SK-N-SH treated with all-trans-retinoic acid at 6 μM for 48 hours (cell line): ENCODE data around the gene BRICD5.

Experiments used
- ATAC-seq: fragments of 200-7000 bp; cut with Tn5 transposase; 3 replicates; pipeline ENCODE4 v1.9.1; 2020; ENCODE audit warnings: mild to moderate bottlenecking, moderate library complexity
- ARNTL ChIP-seq: fragments of 450-650 bp; formaldehyde crosslinking; IDR thresholded peaks from 2 replicates; pipeline ENCODE4 v1.5.0; 2020; ENCODE audit warnings: low read depth, mild to moderate bottlenecking, moderate library complexity, borderline replicate concordance
- BACH2 ChIP-seq: fragments of 250-450 bp; sonication (Bioruptor Pico); IDR thresholded peaks from 2 replicates; pipeline ENCODE4 v1.9.0; 2021; ENCODE audit warnings: mild to moderate bottlenecking, borderline replicate concordance
- CSDC2 ChIP-seq: fragments of 250-450 bp; sonication (Bioruptor Pico); IDR thresholded peaks from 2 replicates; pipeline ENCODE4 v1.5.0; 2020; ENCODE audit warnings: mild to moderate bottlenecking, moderate library complexity
- ESRRG ChIP-seq: fragments of 250-450 bp; sonication (Bioruptor Pico); IDR thresholded peaks from 2 replicates; pipeline ENCODE4 v1.6.1; 2021; ENCODE audit warnings: mild to moderate bottlenecking
- ISL1 ChIP-seq: fragments of 250-450 bp; sonication (Bioruptor Pico); IDR thresholded peaks from 2 replicates; pipeline ENCODE4 v2.1.2; 2022; ENCODE audit warnings: mild to moderate bottlenecking, moderate library complexity
- OSR1 ChIP-seq: fragments of 250-450 bp; sonication (Bioruptor Pico); IDR thresholded peaks from 2 replicates; pipeline ENCODE4 v1.8.0; 2022; ENCODE audit warnings: moderate library complexity, mild to moderate bottlenecking, inconsistent platforms
- RARB ChIP-seq: fragments of 250-450 bp; sonication (Bioruptor Pico); IDR thresholded peaks from 2 replicates; pipeline ENCODE4 v1.8.0; 2021; ENCODE audit warnings: mild to moderate bottlenecking, moderate library complexity
- SNAI2 ChIP-seq: fragments of 250-450 bp; sonication (Bioruptor Pico); IDR thresholded peaks from 2 replicates; pipeline ENCODE4 v1.5.0; 2020; ENCODE audit warnings: mild to moderate bottlenecking, moderate library complexity
- TOX ChIP-seq: fragments of 250-450 bp; sonication (Bioruptor Pico); IDR thresholded peaks from 2 replicates; pipeline ENCODE4 v1.8.0; 2021; ENCODE audit warnings: mild to moderate bottlenecking, moderate library complexity, borderline replicate concordance
- ZC3H10 ChIP-seq: fragments of 250-450 bp; sonication (Bioruptor Pico); IDR thresholded peaks from 2 replicates; pipeline ENCODE4 v1.5.1; 2021; ENCODE audit warnings: mild to moderate bottlenecking, moderate library complexity
- ZFP3 ChIP-seq: fragments of 250-450 bp; sonication (Bioruptor Pico); IDR thresholded peaks from 2 replicates; pipeline ENCODE4 v1.5.0; 2020; ENCODE audit warnings: mild to moderate bottlenecking, moderate library complexity
- ZFP30 ChIP-seq: fragments of 450-650 bp; formaldehyde crosslinking; IDR thresholded peaks from 2 replicates; pipeline ENCODE4 v1.5.0; 2022; ENCODE audit warnings: mild to moderate bottlenecking, moderate library complexity
- ZNF565 ChIP-seq: fragments of 450-650 bp; formaldehyde crosslinking; conservative IDR thresholded peaks from 2 replicates; pipeline ENCODE4 v1.5.0; 2020; ENCODE audit warnings: low read depth, mild to moderate bottlenecking, moderate library complexity
- ZNF70 ChIP-seq: fragments of 450-650 bp; formaldehyde crosslinking; IDR thresholded peaks from 2 replicates; pipeline ENCODE4 v1.5.0; 2020; ENCODE audit warnings: mild to moderate bottlenecking, moderate library complexity
- ZNF8 ChIP-seq: fragments of 450-650 bp; formaldehyde crosslinking; IDR thresholded peaks from 2 replicates; pipeline ENCODE4 v1.5.0; 2020; ENCODE audit warnings: mild to moderate bottlenecking, moderate library complexity
- TF ChIP-seq, protein P1 (sequence below): fragments of 250-450 bp; sonication (Bioruptor Pico); IDR thresholded peaks from 2 replicates; pipeline ENCODE4 v1.5.0; 2020; ENCODE audit warnings: mild to moderate bottlenecking, moderate library complexity
- TF ChIP-seq, protein P2 (sequence below): fragments of 250-450 bp; sonication (Bioruptor Pico); IDR thresholded peaks from 2 replicates; pipeline ENCODE4 v1.5.1; 2020; ENCODE audit warnings: low read depth, mild to moderate bottlenecking, moderate library complexity
- TF ChIP-seq, protein P3 (sequence below): fragments of 250-450 bp; sonication (Bioruptor Pico); IDR thresholded peaks from 2 replicates; pipeline ENCODE4 v1.5.1; 2021; ENCODE audit warnings: mild to moderate bottlenecking, moderate library complexity
- TF ChIP-seq, protein P4 (sequence below): fragments of 250-450 bp; sonication (Bioruptor Pico); IDR thresholded peaks from 2 replicates; pipeline ENCODE4 v1.8.0; 2021; ENCODE audit warnings: low read depth, mild to moderate bottlenecking, moderate library complexity, borderline replicate concordance
- TF ChIP-seq, protein P5 (sequence below): fragments of 250-450 bp; sonication (Bioruptor Pico); IDR thresholded peaks from 2 replicates; pipeline ENCODE4 v1.8.0; 2020; ENCODE audit warnings: mild to moderate bottlenecking, moderate library complexity, borderline replicate concordance

The BRICD5 gene

DNA sequence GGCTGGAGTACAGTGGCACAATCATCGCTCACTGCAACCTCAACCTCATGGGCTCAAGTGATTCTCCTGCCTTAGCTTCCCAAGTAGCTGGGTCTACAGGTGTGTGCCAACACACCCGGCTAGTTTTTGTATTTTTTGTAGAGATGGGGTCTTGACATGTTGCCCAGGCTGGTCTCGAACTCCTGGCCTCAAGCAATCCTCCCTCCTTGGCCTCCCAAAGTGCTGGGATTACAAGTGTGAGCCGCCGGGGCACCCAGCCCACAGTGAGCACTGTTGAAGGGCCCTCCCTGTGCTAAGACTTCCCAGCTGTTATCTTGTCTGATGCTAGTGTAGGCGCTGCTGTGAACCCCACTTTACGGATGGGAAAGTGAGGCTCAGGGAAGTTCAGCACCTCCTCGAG lies 22.3 kb downstream of the BRICD5 start:
- TF ChIP-seq, protein P1, sequence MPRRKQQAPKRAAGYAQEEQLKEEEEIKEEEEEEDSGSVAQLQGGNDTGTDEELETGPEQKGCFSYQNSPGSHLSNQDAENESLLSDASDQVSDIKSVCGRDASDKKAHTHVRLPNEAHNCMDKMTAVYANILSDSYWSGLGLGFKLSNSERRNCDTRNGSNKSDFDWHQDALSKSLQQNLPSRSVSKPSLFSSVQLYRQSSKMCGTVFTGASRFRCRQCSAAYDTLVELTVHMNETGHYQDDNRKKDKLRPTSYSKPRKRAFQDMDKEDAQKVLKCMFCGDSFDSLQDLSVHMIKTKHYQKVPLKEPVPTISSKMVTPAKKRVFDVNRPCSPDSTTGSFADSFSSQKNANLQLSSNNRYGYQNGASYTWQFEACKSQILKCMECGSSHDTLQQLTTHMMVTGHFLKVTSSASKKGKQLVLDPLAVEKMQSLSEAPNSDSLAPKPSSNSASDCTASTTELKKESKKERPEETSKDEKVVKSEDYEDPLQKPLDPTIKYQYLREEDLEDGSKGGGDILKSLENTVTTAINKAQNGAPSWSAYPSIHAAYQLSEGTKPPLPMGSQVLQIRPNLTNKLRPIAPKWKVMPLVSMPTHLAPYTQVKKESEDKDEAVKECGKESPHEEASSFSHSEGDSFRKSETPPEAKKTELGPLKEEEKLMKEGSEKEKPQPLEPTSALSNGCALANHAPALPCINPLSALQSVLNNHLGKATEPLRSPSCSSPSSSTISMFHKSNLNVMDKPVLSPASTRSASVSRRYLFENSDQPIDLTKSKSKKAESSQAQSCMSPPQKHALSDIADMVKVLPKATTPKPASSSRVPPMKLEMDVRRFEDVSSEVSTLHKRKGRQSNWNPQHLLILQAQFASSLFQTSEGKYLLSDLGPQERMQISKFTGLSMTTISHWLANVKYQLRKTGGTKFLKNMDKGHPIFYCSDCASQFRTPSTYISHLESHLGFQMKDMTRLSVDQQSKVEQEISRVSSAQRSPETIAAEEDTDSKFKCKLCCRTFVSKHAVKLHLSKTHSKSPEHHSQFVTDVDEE (CRISPR knock-in tag), result no peak
- no peak for TF ChIP-seq BACH2
- no peak for TF ChIP-seq TOX (CRISPR knock-in tag)
- TF ChIP-seq, protein P2, sequence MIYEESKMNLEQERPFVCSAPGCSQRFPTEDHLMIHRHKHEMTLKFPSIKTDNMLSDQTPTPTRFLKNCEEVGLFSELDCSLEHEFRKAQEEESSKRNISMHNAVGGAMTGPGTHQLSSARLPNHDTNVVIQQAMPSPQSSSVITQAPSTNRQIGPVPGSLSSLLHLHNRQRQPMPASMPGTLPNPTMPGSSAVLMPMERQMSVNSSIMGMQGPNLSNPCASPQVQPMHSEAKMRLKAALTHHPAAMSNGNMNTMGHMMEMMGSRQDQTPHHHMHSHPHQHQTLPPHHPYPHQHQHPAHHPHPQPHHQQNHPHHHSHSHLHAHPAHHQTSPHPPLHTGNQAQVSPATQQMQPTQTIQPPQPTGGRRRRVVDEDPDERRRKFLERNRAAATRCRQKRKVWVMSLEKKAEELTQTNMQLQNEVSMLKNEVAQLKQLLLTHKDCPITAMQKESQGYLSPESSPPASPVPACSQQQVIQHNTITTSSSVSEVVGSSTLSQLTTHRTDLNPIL, result no peak
- TF ChIP-seq, protein P3, sequence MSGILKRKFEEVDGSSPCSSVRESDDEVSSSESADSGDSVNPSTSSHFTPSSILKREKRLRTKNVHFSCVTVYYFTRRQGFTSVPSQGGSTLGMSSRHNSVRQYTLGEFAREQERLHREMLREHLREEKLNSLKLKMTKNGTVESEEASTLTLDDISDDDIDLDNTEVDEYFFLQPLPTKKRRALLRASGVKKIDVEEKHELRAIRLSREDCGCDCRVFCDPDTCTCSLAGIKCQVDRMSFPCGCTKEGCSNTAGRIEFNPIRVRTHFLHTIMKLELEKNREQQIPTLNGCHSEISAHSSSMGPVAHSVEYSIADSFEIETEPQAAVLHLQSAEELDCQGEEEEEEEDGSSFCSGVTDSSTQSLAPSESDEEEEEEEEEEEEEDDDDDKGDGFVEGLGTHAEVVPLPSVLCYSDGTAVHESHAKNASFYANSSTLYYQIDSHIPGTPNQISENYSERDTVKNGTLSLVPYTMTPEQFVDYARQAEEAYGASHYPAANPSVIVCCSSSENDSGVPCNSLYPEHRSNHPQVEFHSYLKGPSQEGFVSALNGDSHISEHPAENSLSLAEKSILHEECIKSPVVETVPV (CRISPR knock-in tag), result no peak
- TF ChIP-seq ESRRG, result no peak
- no peak for TF ChIP-seq ARNTL (CRISPR knock-in tag)
- TF ChIP-seq ZFP3 (CRISPR knock-in tag), result no peak
- no peak for TF ChIP-seq ZNF8 (CRISPR knock-in tag)
- no peak for TF ChIP-seq ISL1 (CRISPR knock-in tag)
- TF ChIP-seq RARB (CRISPR knock-in tag), result no peak
- no peak for TF ChIP-seq OSR1
- no peak for TF ChIP-seq ZNF565 (CRISPR knock-in tag)
- no peak for TF ChIP-seq ZNF70 (CRISPR knock-in tag)
- TF ChIP-seq CSDC2 (CRISPR knock-in tag), result no peak
- TF ChIP-seq, protein P4, sequence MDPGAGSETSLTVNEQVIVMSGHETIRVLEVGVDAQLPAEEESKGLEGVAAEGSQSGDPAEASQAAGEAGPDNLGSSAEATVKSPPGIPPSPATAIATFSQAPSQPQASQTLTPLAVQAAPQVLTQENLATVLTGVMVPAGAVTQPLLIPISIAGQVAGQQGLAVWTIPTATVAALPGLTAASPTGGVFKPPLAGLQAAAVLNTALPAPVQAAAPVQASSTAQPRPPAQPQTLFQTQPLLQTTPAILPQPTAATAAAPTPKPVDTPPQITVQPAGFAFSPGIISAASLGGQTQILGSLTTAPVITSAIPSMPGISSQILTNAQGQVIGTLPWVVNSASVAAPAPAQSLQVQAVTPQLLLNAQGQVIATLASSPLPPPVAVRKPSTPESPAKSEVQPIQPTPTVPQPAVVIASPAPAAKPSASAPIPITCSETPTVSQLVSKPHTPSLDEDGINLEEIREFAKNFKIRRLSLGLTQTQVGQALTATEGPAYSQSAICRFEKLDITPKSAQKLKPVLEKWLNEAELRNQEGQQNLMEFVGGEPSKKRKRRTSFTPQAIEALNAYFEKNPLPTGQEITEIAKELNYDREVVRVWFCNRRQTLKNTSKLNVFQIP (CRISPR knock-in tag), result no peak
- no peak for TF ChIP-seq ZC3H10
- TF ChIP-seq ZFP30 (CRISPR knock-in tag), result no peak
- TF ChIP-seq, protein P5, sequence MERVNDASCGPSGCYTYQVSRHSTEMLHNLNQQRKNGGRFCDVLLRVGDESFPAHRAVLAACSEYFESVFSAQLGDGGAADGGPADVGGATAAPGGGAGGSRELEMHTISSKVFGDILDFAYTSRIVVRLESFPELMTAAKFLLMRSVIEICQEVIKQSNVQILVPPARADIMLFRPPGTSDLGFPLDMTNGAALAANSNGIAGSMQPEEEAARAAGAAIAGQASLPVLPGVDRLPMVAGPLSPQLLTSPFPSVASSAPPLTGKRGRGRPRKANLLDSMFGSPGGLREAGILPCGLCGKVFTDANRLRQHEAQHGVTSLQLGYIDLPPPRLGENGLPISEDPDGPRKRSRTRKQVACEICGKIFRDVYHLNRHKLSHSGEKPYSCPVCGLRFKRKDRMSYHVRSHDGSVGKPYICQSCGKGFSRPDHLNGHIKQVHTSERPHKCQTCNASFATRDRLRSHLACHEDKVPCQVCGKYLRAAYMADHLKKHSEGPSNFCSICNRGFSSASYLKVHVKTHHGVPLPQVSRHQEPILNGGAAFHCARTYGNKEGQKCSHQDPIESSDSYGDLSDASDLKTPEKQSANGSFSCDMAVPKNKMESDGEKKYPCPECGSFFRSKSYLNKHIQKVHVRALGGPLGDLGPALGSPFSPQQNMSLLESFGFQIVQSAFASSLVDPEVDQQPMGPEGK (CRISPR knock-in tag), result no peak
- no peak for ATAC-seq

DNA sequence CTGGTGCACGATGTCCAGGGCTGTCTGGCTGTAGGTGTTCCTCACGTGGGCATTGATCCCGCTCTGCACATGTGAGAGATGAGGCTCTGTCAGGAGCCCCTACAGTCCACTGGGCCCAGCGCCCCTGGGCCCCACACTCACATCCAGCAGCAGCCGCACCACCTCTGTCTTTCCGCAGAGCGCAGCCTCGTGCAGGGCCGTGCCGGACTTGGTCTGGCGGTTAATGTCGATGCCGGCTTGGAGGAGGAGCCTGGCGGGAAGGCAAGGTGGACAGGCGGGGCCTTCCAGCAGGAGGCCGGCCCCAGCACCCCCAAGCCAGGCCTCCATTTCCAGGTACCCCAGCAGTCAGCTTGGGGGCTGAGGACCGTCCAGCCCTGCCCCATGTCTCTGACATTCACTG lies 23.5 kb downstream of the BRICD5 start:
- TF ChIP-seq ISL1 (CRISPR knock-in tag), result no peak
- TF ChIP-seq TOX (CRISPR knock-in tag), result no peak

DNA sequence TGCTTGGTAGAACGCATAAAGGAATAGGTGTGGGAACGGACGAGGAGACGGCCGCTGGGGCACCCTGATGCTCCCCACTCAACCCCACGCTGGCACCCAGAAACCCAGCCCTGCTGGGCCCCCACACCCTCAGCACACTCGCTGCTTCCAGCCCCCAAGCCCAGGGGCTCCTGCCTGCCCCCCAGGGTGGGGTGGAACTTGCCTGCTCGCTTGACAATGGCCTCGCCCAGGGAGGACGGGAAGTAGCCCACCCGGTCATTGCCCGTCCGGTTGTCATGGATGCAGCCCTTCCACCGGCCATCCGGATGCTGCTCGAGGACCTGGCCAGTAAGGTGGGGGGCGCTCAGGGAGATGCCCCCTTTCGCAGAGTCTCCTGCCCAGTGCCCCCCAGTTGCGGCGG lies 24.2 kb downstream of the BRICD5 start:
- TF ChIP-seq, protein P2, result no peak
- TF ChIP-seq TOX (CRISPR knock-in tag), result no peak
- TF ChIP-seq ISL1 (CRISPR knock-in tag), result no peak
- TF ChIP-seq ZFP3 (CRISPR knock-in tag), result no peak
- no peak for TF ChIP-seq SNAI2 (CRISPR knock-in tag)
- no peak for TF ChIP-seq ARNTL (CRISPR knock-in tag)
- TF ChIP-seq BACH2, result no peak
- no peak for TF ChIP-seq ZNF70 (CRISPR knock-in tag)
- TF ChIP-seq, protein P3 (CRISPR knock-in tag), result no peak
- TF ChIP-seq ESRRG, result no peak
- ATAC-seq, result no peak

More for the DNA sequence above, 23.5 kb downstream of the BRICD5 start:
- ATAC-seq, result no peak
